ENCODE results near the gene SBSN. TPM values are rescaled to one million over a fixed set of nuclear protein-coding genes. Genes with fewer than 3 reads are reported as not detected.

Gene SBSN
- total and polyA plus RNA-seq, 9 of the 15 experiments (the other 6 are each of a cell fraction or from before 2014, with no cell fraction given): 0.05 TPM; not detected in 8

GRCh38 chr19:35512831-35513627 is 15.1 kb downstream of the SBSN start:
- CTCF ChIA-PET (ENCODE audit: low intra/inter-chr PET ratio): no interaction called here
- H3K9me1 ChIP-seq (ENCODE audit: control insufficient read depth, insufficient read depth, low read length): peaks cover 2% of the 10 kb centered on the region
- POLR2A ChIA-PET: interaction anchor here (1.0 kb wide), 1 partner anchor 9 kb away, joined by 5 read pairs; no protein-coding TSS in a partner anchor
- no peak for TF ChIP-seq POLR3A (IDR thresholded peaks at IDR 0.05; ENCODE audit: borderline replicate concordance, extremely low read depth, insufficient read depth, insufficient read length)
- no peak for TF ChIP-seq MCM5 (IDR thresholded peaks at IDR 0.05; ENCODE audit: low read depth)
- TF ChIP-seq E2F3 (CRISPR knock-in tag; IDR thresholded peaks at IDR 0.05): no peak
- TF ChIP-seq PBX2 (CRISPR knock-in tag; IDR thresholded peaks at IDR 0.05; ENCODE audit: low read depth): no peak
- TF ChIP-seq PBX2 (tag; conservative IDR thresholded peaks at IDR 0.05; ENCODE audit: low read depth): no peak
- no peak for TF ChIP-seq DACH1 (IDR thresholded peaks at IDR 0.05; ENCODE audit: partially characterized antibody)
- TF ChIP-seq, protein P1, sequence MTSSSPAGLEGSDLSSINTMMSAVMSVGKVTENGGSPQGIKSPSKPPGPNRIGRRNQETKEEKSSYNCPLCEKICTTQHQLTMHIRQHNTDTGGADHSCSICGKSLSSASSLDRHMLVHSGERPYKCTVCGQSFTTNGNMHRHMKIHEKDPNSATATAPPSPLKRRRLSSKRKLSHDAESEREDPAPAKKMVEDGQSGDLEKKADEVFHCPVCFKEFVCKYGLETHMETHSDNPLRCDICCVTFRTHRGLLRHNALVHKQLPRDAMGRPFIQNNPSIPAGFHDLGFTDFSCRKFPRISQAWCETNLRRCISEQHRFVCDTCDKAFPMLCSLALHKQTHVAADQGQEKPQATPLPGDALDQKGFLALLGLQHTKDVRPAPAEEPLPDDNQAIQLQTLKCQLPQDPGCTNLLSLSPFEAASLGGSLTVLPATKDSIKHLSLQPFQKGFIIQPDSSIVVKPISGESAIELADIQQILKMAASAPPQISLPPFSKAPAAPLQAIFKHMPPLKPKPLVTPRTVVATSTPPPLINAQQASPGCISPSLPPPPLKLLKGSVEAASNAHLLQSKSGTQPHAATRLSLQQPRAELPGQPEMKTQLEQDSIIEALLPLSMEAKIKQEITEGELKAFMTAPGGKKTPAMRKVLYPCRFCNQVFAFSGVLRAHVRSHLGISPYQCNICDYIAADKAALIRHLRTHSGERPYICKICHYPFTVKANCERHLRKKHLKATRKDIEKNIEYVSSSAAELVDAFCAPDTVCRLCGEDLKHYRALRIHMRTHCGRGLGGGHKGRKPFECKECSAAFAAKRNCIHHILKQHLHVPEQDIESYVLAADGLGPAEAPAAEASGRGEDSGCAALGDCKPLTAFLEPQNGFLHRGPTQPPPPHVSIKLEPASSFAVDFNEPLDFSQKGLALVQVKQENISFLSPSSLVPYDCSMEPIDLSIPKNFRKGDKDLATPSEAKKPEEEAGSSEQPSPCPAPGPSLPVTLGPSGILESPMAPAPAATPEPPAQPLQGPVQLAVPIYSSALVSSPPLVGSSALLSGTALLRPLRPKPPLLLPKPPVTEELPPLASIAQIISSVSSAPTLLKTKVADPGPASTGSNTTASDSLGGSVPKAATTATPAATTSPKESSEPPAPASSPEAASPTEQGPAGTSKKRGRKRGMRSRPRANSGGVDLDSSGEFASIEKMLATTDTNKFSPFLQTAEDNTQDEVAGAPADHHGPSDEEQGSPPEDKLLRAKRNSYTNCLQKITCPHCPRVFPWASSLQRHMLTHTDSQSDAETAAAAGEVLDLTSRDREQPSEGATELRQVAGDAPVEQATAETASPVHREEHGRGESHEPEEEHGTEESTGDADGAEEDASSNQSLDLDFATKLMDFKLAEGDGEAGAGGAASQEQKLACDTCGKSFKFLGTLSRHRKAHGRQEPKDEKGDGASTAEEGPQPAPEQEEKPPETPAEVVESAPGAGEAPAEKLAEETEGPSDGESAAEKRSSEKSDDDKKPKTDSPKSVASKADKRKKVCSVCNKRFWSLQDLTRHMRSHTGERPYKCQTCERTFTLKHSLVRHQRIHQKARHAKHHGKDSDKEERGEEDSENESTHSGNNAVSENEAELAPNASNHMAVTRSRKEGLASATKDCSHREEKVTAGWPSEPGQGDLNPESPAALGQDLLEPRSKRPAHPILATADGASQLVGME (CRISPR knock-in tag; IDR thresholded peaks at IDR 0.05): no peak
- no peak for TF ChIP-seq COPS2 (conservative IDR thresholded peaks at IDR 0.05)
- no peak for TF ChIP-seq ZNF551 (CRISPR knock-in tag; IDR thresholded peaks at IDR 0.05)
- no peak for TF ChIP-seq ZNF175 (CRISPR knock-in tag; IDR thresholded peaks at IDR 0.05; ENCODE audit: low read depth)
- TF ChIP-seq HINFP (tag; conservative IDR thresholded peaks at IDR 0.05; ENCODE audit: low read depth): no peak
- no peak for TF ChIP-seq RBM39 (optimal IDR thresholded peaks at IDR 0.05; ENCODE audit: low read depth, low read length)

More at GRCh38 chr19:35512831-35513627, 15.1 kb downstream of the SBSN start:
- Histone ChIP-seq H4K20me1 (replicated peaks; ENCODE audit: control insufficient read depth, insufficient read depth, low read length) (peaks cover 10% of the 10 kb centered on the region), H3K4me3 (no peak overlapping the region), H3K4me1 (replicated peaks in 1 of 2; ENCODE audit: control insufficient read depth in 2 of 2, insufficient read depth in 2 of 2, low read length in 2 of 2) (peaks cover 0 to 36% of the 10 kb centered on the region in 2 experiments; a peak in 4 of 5 replicates), H2AFZ (ENCODE audit: low read depth, low read length) (no peak overlapping the region), H3K36me3 (ENCODE audit: control insufficient read depth, insufficient read depth, low read length) (no peaks in the 10 kb centered on the region), H3K27me3 (ENCODE audit: control insufficient read depth in 2 of 2, insufficient read depth in 2 of 2, low read length in 2 of 2) (peaks cover 43 to 69% of the 10 kb centered on the region in 2 experiments), H3K9me3 (replicated peaks; ENCODE audit: control insufficient read depth, insufficient read depth, low read depth, low read length) (no peaks in the 10 kb centered on the region), H3K79me2 (ENCODE audit: control insufficient read depth, insufficient read depth, low read length) (no peaks in the 10 kb centered on the region), H3K4me2 (ENCODE audit: insufficient read depth, low read length) (no peak overlapping the region), H3K9ac (ENCODE audit: insufficient read depth in 1 of 2, low read depth in 2 of 2, low read length in 2 of 2) (0 out of 4 replicates have a peak overlapping the region, but pooled peaks of 1 of the 2 experiments have one; percentile 56), H3K27ac (ENCODE audit: extremely low read depth, low read depth, low read length) (no peak overlapping the region)
- intact Hi-C loops (cut with micrococcal nuclease) (no loop called here), in situ Hi-C loops (cut with MboI) (no loop called here)
- FAIRE-seq: no peak
- no peak for DNase-seq (ENCODE audit: extremely low read depth in 1 of 4, low spot score in 3 of 4)
- no peak for ATAC-seq
- 6% methylated on average over 9 of the region's 15 CpGs for WGBS (ENCODE audit: insufficient coverage, low coverage, missing lambda C conversion rate)
- no TSS peak for BruUV-seq (replicated peaks)

Data from K562 (cell line).